Coronary artery (tissue), 2 donors: ENCODE results near the gene SEPTIN8.

ENCODE experiments used
- DNase-seq: peaks from one replicate; pipeline ENCODE4 v3.0.0-alpha.2; 2017; ENCODE audit warnings: low spot score
- H3K27ac ChIP-seq, 2 donors: fragments of 200-600 bp; sonication (generic); one replicate each; pipeline ENCODE4 v1.5.1; 2016 to 2019
- H3K4me3 ChIP-seq: fragments of 200-600 bp; sonication (generic); 2 replicates; pipeline ENCODE4 v1.5.1; 2016; ENCODE audit warnings: mild to moderate bottlenecking, moderate library complexity
- CTCF ChIP-seq: fragments of 200-600 bp; sonication (generic); IDR thresholded peaks from one replicate; pipeline ENCODE4 v1.5.1; 2019; ENCODE audit warnings: antibody characterized with exemption

SEPTIN8 gene

GRCh38 chr5:132748522-132749000, 28.5 kb downstream of the SEPTIN8 start:
- no peak for DNase-seq
- TF ChIP-seq CTCF = no peak
- no peak overlapping the region for H3K27ac ChIP-seq
- no peak overlapping the region for H3K4me3 ChIP-seq

GRCh38 chr5:132747616-132748440, 29.2 kb downstream of the SEPTIN8 start:
- DNase-seq = no peak
- H3K27ac ChIP-seq = no peak overlapping the region
- H3K4me3 ChIP-seq = peak overlapping the region; percentile 75
- TF ChIP-seq CTCF = no peak

GRCh38 chr5:132746954-132747615, 30.0 kb downstream of the SEPTIN8 start, which contains the start of gene CCNI2:
CCNI2 (plus strand) TSS chr5:132747426; CDS start chr5:132747496, 70 bp downstream.
- TF ChIP-seq CTCF = no peak
- Histone ChIP-seq H3K4me3 (peak within 1 kb of the TSS; percentile 75), H3K27ac (no peak within 1 kb of the TSS)
- DNase-seq = no peak

- Histone ChIP-seq H3K27ac (no peak overlapping the region), H3K4me3 (peak overlapping the region; percentile 75)
- TF ChIP-seq CTCF = no peak
- DNase-seq = no peak
Observed at GRCh38 chr5:132746592-132746953, 30.5 kb downstream of the SEPTIN8 start.

- Histone ChIP-seq H3K4me3 (no peak overlapping the region), H3K27ac (no peak overlapping the region)
- no peak for DNase-seq
- no peak for TF ChIP-seq CTCF
Observed at GRCh38 chr5:132744659-132745058, 32.4 kb downstream of the SEPTIN8 start.

GRCh38 chr5:132742626-132743025, 34.4 kb downstream of the SEPTIN8 start:
- no peak overlapping the region for H3K27ac ChIP-seq
- TF ChIP-seq CTCF = no peak
- no peak overlapping the region for H3K4me3 ChIP-seq
- no peak for DNase-seq
